ENCODE measurements around the gene HEYL.
"Not testable (repeated sequence)": the region's sequence is repeated elsewhere in the genome, so short reads cannot be mapped to it uniquely, and the experiment has no call there.

DNA sequence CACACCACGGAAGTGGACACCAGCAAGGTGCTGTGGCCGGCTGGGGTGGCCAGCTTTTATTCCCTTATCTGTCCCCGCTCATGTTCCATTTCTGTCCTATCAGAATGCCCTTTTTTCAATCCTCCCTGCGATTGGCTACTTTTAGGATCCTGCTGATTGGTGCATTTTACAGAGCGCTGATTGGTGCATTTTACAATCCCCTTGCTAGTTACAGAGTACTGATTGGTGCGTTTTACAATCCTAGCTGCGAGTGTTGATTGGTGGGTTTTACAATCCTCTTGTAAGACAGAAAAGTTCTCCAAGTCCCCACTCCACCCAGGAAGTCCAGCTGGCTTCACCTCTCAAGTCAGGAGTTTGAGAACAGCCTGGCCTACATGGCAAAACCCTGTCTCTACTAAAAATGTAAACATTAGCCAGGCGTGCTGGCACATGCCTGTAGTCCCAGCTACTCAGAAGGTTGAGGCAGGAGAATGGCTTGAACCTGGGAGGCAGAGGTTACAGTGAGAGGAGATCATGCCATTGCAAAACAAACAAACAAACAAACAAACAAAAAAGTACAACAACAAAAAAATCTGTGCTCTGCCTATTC lies 37.7 kb downstream of the HEYL start:
- TF ChIP-seq, protein P1, sequence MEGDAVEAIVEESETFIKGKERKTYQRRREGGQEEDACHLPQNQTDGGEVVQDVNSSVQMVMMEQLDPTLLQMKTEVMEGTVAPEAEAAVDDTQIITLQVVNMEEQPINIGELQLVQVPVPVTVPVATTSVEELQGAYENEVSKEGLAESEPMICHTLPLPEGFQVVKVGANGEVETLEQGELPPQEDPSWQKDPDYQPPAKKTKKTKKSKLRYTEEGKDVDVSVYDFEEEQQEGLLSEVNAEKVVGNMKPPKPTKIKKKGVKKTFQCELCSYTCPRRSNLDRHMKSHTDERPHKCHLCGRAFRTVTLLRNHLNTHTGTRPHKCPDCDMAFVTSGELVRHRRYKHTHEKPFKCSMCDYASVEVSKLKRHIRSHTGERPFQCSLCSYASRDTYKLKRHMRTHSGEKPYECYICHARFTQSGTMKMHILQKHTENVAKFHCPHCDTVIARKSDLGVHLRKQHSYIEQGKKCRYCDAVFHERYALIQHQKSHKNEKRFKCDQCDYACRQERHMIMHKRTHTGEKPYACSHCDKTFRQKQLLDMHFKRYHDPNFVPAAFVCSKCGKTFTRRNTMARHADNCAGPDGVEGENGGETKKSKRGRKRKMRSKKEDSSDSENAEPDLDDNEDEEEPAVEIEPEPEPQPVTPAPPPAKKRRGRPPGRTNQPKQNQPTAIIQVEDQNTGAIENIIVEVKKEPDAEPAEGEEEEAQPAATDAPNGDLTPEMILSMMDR (IDR thresholded peaks at IDR 0.05) = not testable (repeated sequence)
- TF ChIP-seq POLR2A (IDR thresholded peaks at IDR 0.05) = not testable (repeated sequence)

All from thyroid gland (tissue), 4 donors.